H9 (cell line): Measurements from ENCODE around the gene MS4A15. TPM values are rescaled to one million over a fixed set of nuclear protein-coding genes. Genes with fewer than 3 reads are reported as not detected.

ENCODE experiments used
- DNase-seq: peaks from one replicate; pipeline ENCODE4 v3.0.0-alpha.2; 2017
- H2AFZ ChIP-seq: one replicate; pipeline ENCODE4 v1.6.1; 2013; ENCODE audit warnings: mild to moderate bottlenecking, low read length, control low read depth, moderate library complexity
- H2AK5ac ChIP-seq: 2 replicates; pipeline ENCODE4 v1.6.1; 2013; ENCODE audit warnings: low read length, control low read depth, mixed read lengths; ENCODE audit not compliant: insufficient read length
- H2BK120ac ChIP-seq: one replicate; pipeline ENCODE4 v1.6.1; 2013; ENCODE audit warnings: low read depth, mild to moderate bottlenecking, low read length, control low read depth, inconsistent platforms; ENCODE audit not compliant: poor library complexity, severe bottlenecking
- H2BK12ac ChIP-seq: 2 replicates; pipeline ENCODE4 v1.6.1; 2013; ENCODE audit warnings: low read length, control low read depth, mixed read lengths, low read depth; ENCODE audit not compliant: insufficient read length
- H2BK15ac ChIP-seq: 2 replicates; pipeline ENCODE4 v1.6.1; 2013; ENCODE audit warnings: low read depth, low read length, control low read depth
- H2BK20ac ChIP-seq: one replicate; pipeline ENCODE4 v1.6.1; 2013; ENCODE audit warnings: low read depth, mild to moderate bottlenecking, low read length, control low read depth, inconsistent platforms; ENCODE audit not compliant: poor library complexity, severe bottlenecking
- H2BK5ac ChIP-seq: 2 replicates; pipeline ENCODE4 v1.6.1; 2013; ENCODE audit warnings: low read length, control low read depth, mixed read lengths; ENCODE audit not compliant: insufficient read length
- H3K14ac ChIP-seq: 2 replicates; pipeline ENCODE4 v1.6.1; 2013; ENCODE audit warnings: low read length, control low read depth; ENCODE audit not compliant: insufficient read depth
- H3K18ac ChIP-seq: 2 replicates; pipeline ENCODE4 v1.6.1; 2013; ENCODE audit warnings: low read depth, mild to moderate bottlenecking, mixed read lengths, low read length, control low read depth; ENCODE audit not compliant: insufficient read length
- H3K23ac ChIP-seq: 2 replicates; pipeline ENCODE4 v1.6.1; 2013; ENCODE audit warnings: low read length, control low read depth, mixed read lengths, low read depth; ENCODE audit not compliant: insufficient read length
- H3K23me2 ChIP-seq: 2 replicates; pipeline ENCODE4 v1.6.1; 2013; ENCODE audit warnings: low read depth, mild to moderate bottlenecking, mixed read lengths, low read length, control low read depth; ENCODE audit not compliant: insufficient read length, poor library complexity, severe bottlenecking
- H3K27ac ChIP-seq: 2 replicates; pipeline ENCODE4 v1.5.1; 2013; ENCODE audit warnings: low read length, control low read depth, mixed read lengths, low read depth; ENCODE audit not compliant: insufficient read length
- H3K27me3 ChIP-seq: 2 replicates; pipeline ENCODE4 v1.6.1; 2013; ENCODE audit warnings: low read length, control low read depth, inconsistent platforms; ENCODE audit not compliant: insufficient read depth
- H3K4ac ChIP-seq: 2 replicates; pipeline ENCODE4 v1.6.1; 2013; ENCODE audit warnings: low read depth, mild to moderate bottlenecking, control low read depth, inconsistent platforms, low read length, moderate library complexity
- H3K4me1 ChIP-seq: 2 replicates; pipeline ENCODE4 v1.6.1; 2013; ENCODE audit warnings: low read length, control low read depth, inconsistent platforms; ENCODE audit not compliant: insufficient read depth
- H3K4me2 ChIP-seq: 2 replicates; pipeline ENCODE4 v1.6.1; 2013; ENCODE audit warnings: low read length, control low read depth, mixed read lengths; ENCODE audit not compliant: insufficient read length, insufficient read depth
- H3K56ac ChIP-seq: 2 replicates; pipeline ENCODE4 v1.6.1; 2013; ENCODE audit warnings: low read depth, mild to moderate bottlenecking, mixed read lengths, low read length, control low read depth; ENCODE audit not compliant: insufficient read length
- H3K79me1 ChIP-seq: 2 replicates; pipeline ENCODE4 v1.6.1; 2013; ENCODE audit warnings: low read depth, mild to moderate bottlenecking, moderate library complexity, low read length, control low read depth, inconsistent platforms; ENCODE audit not compliant: insufficient read depth, poor library complexity, severe bottlenecking
- H3K79me2 ChIP-seq: 2 replicates; pipeline ENCODE4 v1.6.1; 2013; ENCODE audit warnings: low read length, control low read depth, inconsistent platforms; ENCODE audit not compliant: insufficient read depth
- H3K9ac ChIP-seq: 2 replicates; pipeline ENCODE4 v1.6.1; 2013; ENCODE audit warnings: low read length, control low read depth, mixed read lengths; ENCODE audit not compliant: insufficient read length; ENCODE audit errors: extremely low read depth
- H3K9me3 ChIP-seq: one replicate; pipeline ENCODE4 v1.6.1; 2013; ENCODE audit warnings: low read depth, low read length, inconsistent platforms; ENCODE audit not compliant: control insufficient read depth
- H3T11ph ChIP-seq: one replicate; pipeline ENCODE4 v1.6.1; 2013; ENCODE audit warnings: mild to moderate bottlenecking, low read length, control low read depth, inconsistent platforms
- H4K20me1 ChIP-seq: one replicate; pipeline ENCODE4 v1.6.1; 2013; ENCODE audit not compliant: control insufficient read depth, insufficient read length, insufficient read depth
- H4K5ac ChIP-seq: 2 replicates; pipeline ENCODE4 v1.6.1; 2013; ENCODE audit warnings: low read depth, mild to moderate bottlenecking, mixed read lengths, low read length, control low read depth; ENCODE audit not compliant: insufficient read length
- H4K8ac ChIP-seq: replicated peaks from 2 replicates; pipeline ENCODE4 v1.6.1; 2013; ENCODE audit warnings: low read length, control low read depth, mixed read lengths, low read depth; ENCODE audit not compliant: insufficient read length
- H4K91ac ChIP-seq: 2 replicates; pipeline ENCODE4 v1.6.1; 2013; ENCODE audit warnings: low read depth, mild to moderate bottlenecking, moderate library complexity, mixed read lengths, low read length, control low read depth; ENCODE audit not compliant: insufficient read length
- H3K27ac Mint-ChIP-seq, 3 experiments: 2 replicates in 2 of 3; 3 replicates in 1 of 3; pipeline ENCODE4 v1.8.0; 2020 to 2021; ENCODE audit warnings: mixed read lengths in 3 of 3, mild to moderate bottlenecking in 1 of 3, moderate library complexity in 1 of 3
- H3K27me3 Mint-ChIP-seq: 2 replicates; pipeline ENCODE4 v1.8.0; 2021; ENCODE audit warnings: low read depth, mild to moderate bottlenecking, moderate library complexity, mixed read lengths
- H3K36me3 Mint-ChIP-seq, 3 experiments: 2 replicates in 2 of 3; 3 replicates in 1 of 3; pipeline ENCODE4 v1.8.0; 2020 to 2021; ENCODE audit warnings: low read depth in 3 of 3, mixed read lengths in 3 of 3; ENCODE audit not compliant: insufficient read depth in 1 of 3
- H3K4me1 Mint-ChIP-seq, 2 experiments: 2 replicates each; pipeline ENCODE4 v1.8.0; 2020; ENCODE audit warnings: mixed read lengths in 2 of 2
- H3K4me3 Mint-ChIP-seq, 2 experiments: 2 replicates in 1 of 2; 3 replicates in 1 of 2; pipeline ENCODE4 v1.8.0; 2020 to 2021; ENCODE audit warnings: mild to moderate bottlenecking in 2 of 2, mixed read lengths in 2 of 2, moderate library complexity in 1 of 2
- H3K9me3 Mint-ChIP-seq, 2 experiments: 2 replicates in 1 of 2; 3 replicates in 1 of 2; pipeline ENCODE4 v1.8.0; 2020; ENCODE audit warnings: mild to moderate bottlenecking in 2 of 2, mixed read lengths in 2 of 2, moderate library complexity in 1 of 2
- WGBS: extraction: QIAGEN DNeasy Blood & Tissue Kit; methylation state at CpG from one replicate; pipeline ENCODE4 v1.1.7; 2013; ENCODE audit warnings: missing lambda C conversion rate, low lambda C conversion rate, mixed read lengths; ENCODE audit not compliant: insufficient read length; ENCODE audit errors: extremely low coverage; 5-methylcytosine and 5-hydroxymethylcytosine counted together
- total RNA-seq: library from RNA; stranded (reverse); gene quantifications from 2 replicates; pipeline ENCODE4 v1.2.1, GENCODE V29; 2021
- TF ChIP-seq, protein P1 (sequence below): fragments of 200-600 bp; sonication (generic); conservative IDR thresholded peaks from 3 replicates; pipeline ENCODE4 v1.8.0; 2021; ENCODE audit warnings: antibody characterized with exemption, mild to moderate bottlenecking

MS4A15 gene
- total RNA-seq, 1 experiment from 2014 or later: 0.11 TPM

DNA sequence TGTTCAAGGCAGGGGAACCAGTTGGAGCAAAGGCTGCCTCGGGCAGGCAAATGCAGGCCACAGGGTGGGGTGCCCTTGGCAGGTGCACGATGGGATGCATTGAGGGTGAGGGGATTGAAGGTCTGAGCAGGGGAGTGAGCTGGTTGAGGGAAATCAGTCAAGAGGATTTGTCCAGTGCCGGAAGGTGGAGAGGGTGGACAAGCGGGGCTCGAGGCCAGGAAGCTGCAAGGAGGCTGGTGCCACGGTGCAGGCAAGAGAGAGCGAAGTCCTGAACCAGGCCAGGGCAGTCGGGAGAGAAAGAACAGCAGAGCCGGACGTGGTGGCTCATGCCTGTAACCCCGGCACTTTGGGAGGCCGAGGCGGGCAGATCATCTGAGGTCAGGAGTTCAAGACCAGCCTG lies 18.1 kb downstream of the MS4A15 start:
- no peak overlapping the region for H3K4me3 Mint-ChIP-seq
- no peak for DNase-seq
- H3K18ac ChIP-seq: no peak overlapping the region
- no peak overlapping the region for H3T11ph ChIP-seq
- H4K91ac ChIP-seq: no peak overlapping the region
- no peak overlapping the region for H2AK5ac ChIP-seq
- H3K9me3 ChIP-seq: no peaks in the 10 kb centered on the region
- no peak overlapping the region; a peak in 1 of 7 replicates for H3K27ac Mint-ChIP-seq
- H3K36me3 Mint-ChIP-seq: no peaks in the 10 kb centered on the region
- H3K4ac ChIP-seq: no peak overlapping the region
- H4K20me1 ChIP-seq: no peaks in the 10 kb centered on the region
- no peak overlapping the region for H2BK15ac ChIP-seq
- H2BK20ac ChIP-seq: no peak overlapping the region
- H3K23ac ChIP-seq: no peak overlapping the region
- no peak overlapping the region for H3K56ac ChIP-seq
- H3K14ac ChIP-seq: no peak overlapping the region
- H3K9me3 Mint-ChIP-seq: no peaks in the 10 kb centered on the region
- TF ChIP-seq, protein P1, sequence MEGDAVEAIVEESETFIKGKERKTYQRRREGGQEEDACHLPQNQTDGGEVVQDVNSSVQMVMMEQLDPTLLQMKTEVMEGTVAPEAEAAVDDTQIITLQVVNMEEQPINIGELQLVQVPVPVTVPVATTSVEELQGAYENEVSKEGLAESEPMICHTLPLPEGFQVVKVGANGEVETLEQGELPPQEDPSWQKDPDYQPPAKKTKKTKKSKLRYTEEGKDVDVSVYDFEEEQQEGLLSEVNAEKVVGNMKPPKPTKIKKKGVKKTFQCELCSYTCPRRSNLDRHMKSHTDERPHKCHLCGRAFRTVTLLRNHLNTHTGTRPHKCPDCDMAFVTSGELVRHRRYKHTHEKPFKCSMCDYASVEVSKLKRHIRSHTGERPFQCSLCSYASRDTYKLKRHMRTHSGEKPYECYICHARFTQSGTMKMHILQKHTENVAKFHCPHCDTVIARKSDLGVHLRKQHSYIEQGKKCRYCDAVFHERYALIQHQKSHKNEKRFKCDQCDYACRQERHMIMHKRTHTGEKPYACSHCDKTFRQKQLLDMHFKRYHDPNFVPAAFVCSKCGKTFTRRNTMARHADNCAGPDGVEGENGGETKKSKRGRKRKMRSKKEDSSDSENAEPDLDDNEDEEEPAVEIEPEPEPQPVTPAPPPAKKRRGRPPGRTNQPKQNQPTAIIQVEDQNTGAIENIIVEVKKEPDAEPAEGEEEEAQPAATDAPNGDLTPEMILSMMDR: no peak
- H3K79me1 ChIP-seq: no peaks in the 10 kb centered on the region
- H2BK120ac ChIP-seq: no peak overlapping the region
- no peaks in the 10 kb centered on the region for H3K4me1 ChIP-seq
- H3K27me3 ChIP-seq: no peaks in the 10 kb centered on the region
- WGBS: no CpG with 5 or more reads among the region's 13 CpGs
- H2AFZ ChIP-seq: no peak overlapping the region
- no peak overlapping the region for H3K9ac ChIP-seq
- H3K27ac ChIP-seq: no peak overlapping the region
- H3K4me2 ChIP-seq: no peak overlapping the region
- H4K8ac ChIP-seq: no peak overlapping the region
- no peaks in the 10 kb centered on the region for H3K79me2 ChIP-seq
- no peaks in the 10 kb centered on the region for H3K23me2 ChIP-seq
- H4K5ac ChIP-seq: no peak overlapping the region
- no peak overlapping the region for H2BK5ac ChIP-seq
- H2BK12ac ChIP-seq: no peak overlapping the region
- H3K4me1 Mint-ChIP-seq: peaks cover 4 to 7% of the 10 kb centered on the region in 2 experiments; a peak in 3 of 4 replicates
- peaks cover 13% of the 10 kb centered on the region for H3K27me3 Mint-ChIP-seq
